PC-3 (cell line): ENCODE data around the gene NEAT1. TPM values are rescaled to one million over a fixed set of nuclear protein-coding genes. Genes with fewer than 3 reads are reported as not detected.

ENCODE experiments used
- ATAC-seq: fragments of 200-7000 bp; cut with Tn5 transposase; 2 replicates; pipeline ENCODE4 v1.9.1; 2020; ENCODE audit warnings: mild to moderate bottlenecking, moderate library complexity
- BruUV-seq: library from RNA; stranded (reverse); fragments of 400-500 nt; replicated peaks from 2 replicates; lab custom pipeline; 2021; lab: Mats Ljungman, UMichigan
- CTCF ChIA-PET: fragments of 300-600 bp; sonication (Branson Sonifier 250); formaldehyde crosslinking; loops from one replicate; lab custom pipeline; 2022; ENCODE audit warnings: antibody characterized with exemption; lab: Charles Lee
- POLR2A ChIA-PET: fragments of 300-600 bp; sonication (Branson Sonifier 250); formaldehyde crosslinking; loops from one replicate; lab custom pipeline; 2022; ENCODE audit warnings: antibody characterized with exemption; ENCODE audit not compliant: unreplicated experiment; lab: Charles Lee
- DNase-seq: peaks from one replicate; pipeline ENCODE4 v3.0.0-alpha.2; 2015
- H2AFZ ChIP-seq: fragments of 300-600 bp; sonication (generic); 2 replicates; pipeline ENCODE4 v1.6.0; 2016; ENCODE audit warnings: antibody characterized with exemption, low read length
- H3F3A ChIP-seq: fragments of 300-600 bp; sonication (generic); one replicate; pipeline ENCODE4 v1.6.0; 2017; ENCODE audit warnings: antibody characterized with exemption, low read length, control low read depth, mild to moderate bottlenecking; ENCODE audit not compliant: unreplicated experiment
- H3K27ac ChIP-seq: fragments of 300-600 bp; sonication (generic); 2 replicates; pipeline ENCODE4 v1.5.1; 2016; ENCODE audit warnings: mild to moderate bottlenecking, low read length
- H3K27me3 ChIP-seq: fragments of 300-600 bp; sonication (generic); 2 replicates; pipeline ENCODE4 v1.6.1; 2016; ENCODE audit warnings: low read length, mixed read lengths
- H3K36me3 ChIP-seq: fragments of 300-600 bp; sonication (generic); 2 replicates; pipeline ENCODE4 v1.6.1; 2016; ENCODE audit warnings: low read depth, mixed run types, low read length, mixed read lengths
- H3K4me1 ChIP-seq: fragments of 300-600 bp; sonication (generic); 2 replicates; pipeline ENCODE4 v1.5.1; 2016; ENCODE audit warnings: low read length; ENCODE audit not compliant: insufficient read depth
- H3K4me2 ChIP-seq: fragments of 300-600 bp; sonication (generic); 2 replicates; pipeline ENCODE4 v1.6.0; 2016; ENCODE audit warnings: low read length
- H3K4me3 ChIP-seq: fragments of 300-600 bp; sonication (generic); 2 replicates; pipeline ENCODE4 v1.5.1; 2016; ENCODE audit warnings: mild to moderate bottlenecking, low read length, mixed read lengths
- H3K79me2 ChIP-seq: fragments of 300-600 bp; sonication (generic); 2 replicates; pipeline ENCODE4 v1.6.1; 2017; ENCODE audit warnings: low read length, mixed read lengths
- H3K9ac ChIP-seq: fragments of 300-600 bp; sonication (generic); 2 replicates; pipeline ENCODE4 v1.6.0; 2016; ENCODE audit warnings: mild to moderate bottlenecking, low read length
- H3K9me2 ChIP-seq: fragments of 300-600 bp; sonication (generic); replicated peaks from 2 replicates; pipeline ENCODE4 v1.6.1; 2016; ENCODE audit warnings: mixed run types, low read length, mixed read lengths
- H3K9me3 ChIP-seq: fragments of 300-600 bp; sonication (generic); 2 replicates; pipeline ENCODE4 v1.6.1; 2016; ENCODE audit warnings: low read length, mixed read lengths
- H4K20me1 ChIP-seq: fragments of 300-600 bp; sonication (generic); 2 replicates; pipeline ENCODE4 v1.6.1; 2016; ENCODE audit warnings: low read length, mixed read lengths
- EZH2 ChIP-seq: fragments of 300-600 bp; sonication (generic); IDR thresholded peaks from one replicate; pipeline ENCODE4 v1.6.1; 2017; ENCODE audit warnings: antibody characterized with exemption, mild to moderate bottlenecking, low read length; ENCODE audit not compliant: unreplicated experiment
- EZH2phosphoT487 ChIP-seq: fragments of 300-600 bp; sonication (generic); IDR thresholded peaks from 2 replicates; pipeline ENCODE4 v1.6.1; 2018; ENCODE audit warnings: mild to moderate bottlenecking, antibody characterized with exemption, low read length, borderline replicate concordance
- intact Hi-C: fragments of 100-400 bp; cut with micrococcal nuclease; formaldehyde crosslinking; loops from 2 replicates; pipeline ENCODE4 v1.9.0; 2023
- total RNA-seq: library from RNA; depleted of rRNA; stranded (reverse); fragments of >200 nt; gene quantifications from 2 replicates; pipeline ENCODE4 v1.2.3, GENCODE V29; 2014
- TF ChIP-seq, protein P1 (sequence below): fragments of 300-600 bp; sonication (generic); conservative IDR thresholded peaks from 2 replicates; pipeline ENCODE4 v1.5.1; 2017; ENCODE audit warnings: antibody characterized with exemption, low read depth, mild to moderate bottlenecking, low read length

Gene NEAT1
- total RNA-seq, 1 experiment from 2014 or later: 47.9 TPM

DNA sequence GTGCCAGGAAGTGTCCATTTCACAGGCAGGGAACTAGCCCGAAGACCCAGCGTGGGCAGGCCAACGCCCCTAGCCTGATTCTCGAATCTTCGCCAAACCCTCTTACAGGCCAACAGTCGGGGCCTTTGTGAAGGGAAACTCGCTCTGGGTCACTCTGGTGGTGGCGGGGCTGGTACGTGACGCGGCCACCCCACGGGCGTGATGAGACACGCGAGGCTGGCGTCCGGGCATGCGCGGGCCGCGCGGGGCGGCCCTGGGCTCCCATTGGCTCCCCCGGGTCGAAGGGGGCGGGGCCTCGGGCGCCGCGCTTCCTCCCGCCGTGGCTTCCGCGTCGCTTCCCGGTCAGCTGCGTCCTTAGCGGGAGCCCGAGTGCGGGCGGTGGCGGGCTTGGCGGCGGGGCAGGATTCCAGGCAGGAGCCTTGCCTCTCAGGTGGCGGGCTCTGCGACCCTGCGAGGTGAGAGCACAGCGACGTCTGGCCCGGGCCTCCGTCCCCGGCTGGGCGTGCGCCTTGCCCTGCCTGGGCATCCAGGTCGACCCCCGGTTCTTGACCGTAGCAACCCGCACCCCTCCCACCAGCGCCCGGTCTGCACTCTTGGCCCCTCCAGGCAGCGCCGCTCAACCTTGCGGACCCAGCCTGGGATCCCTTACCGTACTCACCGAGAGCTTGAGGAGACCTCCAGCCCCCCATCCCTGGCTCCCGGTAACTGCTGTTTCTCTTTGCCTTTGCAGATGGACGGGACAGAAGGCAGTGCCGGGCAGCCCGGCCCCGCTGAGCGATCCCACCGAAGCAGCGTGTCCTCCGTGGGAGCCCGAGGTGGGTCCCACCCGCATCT lies 36.1 kb upstream of the NEAT1 start, which contains the start of gene FRMD8:
TSS of gene FRMD8 (plus strand) at position 331 of the 834 bp plus-strand sequence. CDS start at position 731, 400 bp downstream.
- CTCF ChIA-PET: interaction anchor here (0.6 kb wide), 1 partner anchor 1733 kb away, joined by 4 read pairs; the partner anchor contains the start of gene KDM2A
- TF ChIP-seq EZH2: no peak
- TF ChIP-seq, protein P1, sequence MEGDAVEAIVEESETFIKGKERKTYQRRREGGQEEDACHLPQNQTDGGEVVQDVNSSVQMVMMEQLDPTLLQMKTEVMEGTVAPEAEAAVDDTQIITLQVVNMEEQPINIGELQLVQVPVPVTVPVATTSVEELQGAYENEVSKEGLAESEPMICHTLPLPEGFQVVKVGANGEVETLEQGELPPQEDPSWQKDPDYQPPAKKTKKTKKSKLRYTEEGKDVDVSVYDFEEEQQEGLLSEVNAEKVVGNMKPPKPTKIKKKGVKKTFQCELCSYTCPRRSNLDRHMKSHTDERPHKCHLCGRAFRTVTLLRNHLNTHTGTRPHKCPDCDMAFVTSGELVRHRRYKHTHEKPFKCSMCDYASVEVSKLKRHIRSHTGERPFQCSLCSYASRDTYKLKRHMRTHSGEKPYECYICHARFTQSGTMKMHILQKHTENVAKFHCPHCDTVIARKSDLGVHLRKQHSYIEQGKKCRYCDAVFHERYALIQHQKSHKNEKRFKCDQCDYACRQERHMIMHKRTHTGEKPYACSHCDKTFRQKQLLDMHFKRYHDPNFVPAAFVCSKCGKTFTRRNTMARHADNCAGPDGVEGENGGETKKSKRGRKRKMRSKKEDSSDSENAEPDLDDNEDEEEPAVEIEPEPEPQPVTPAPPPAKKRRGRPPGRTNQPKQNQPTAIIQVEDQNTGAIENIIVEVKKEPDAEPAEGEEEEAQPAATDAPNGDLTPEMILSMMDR: no peak
- TF ChIP-seq EZH2phosphoT487: no peak
- H4K20me1 ChIP-seq: peaks cover 6% of the 10 kb centered on the region; the same call in 1 of the 2 replicates
- peaks cover 39% of the 10 kb centered on the region for H3K79me2 ChIP-seq
- peak within 1 kb of the TSS; percentile 80 for H2AFZ ChIP-seq
- H3K4me3 ChIP-seq: peak within 1 kb of the TSS; percentile 88
- no peaks in the 10 kb centered on the region for H3K9me3 ChIP-seq
- no peaks in the 10 kb centered on the region for H3K36me3 ChIP-seq
- ATAC-seq: peak; percentile 39
- no peaks in the 10 kb centered on the region for H3K27me3 ChIP-seq
- H3K9me2 ChIP-seq: no peaks in the 10 kb centered on the region
- peak within 1 kb of the TSS; percentile 98 for H3K27ac ChIP-seq
- H3K9ac ChIP-seq: peak within 1 kb of the TSS; percentile 97
- peak; percentile 90 for DNase-seq
- H3K4me2 ChIP-seq: peak within 1 kb of the TSS; percentile 99
- peaks cover 13% of the 10 kb centered on the region for H3F3A ChIP-seq
- H3K4me1 ChIP-seq: peaks cover 58% of the 10 kb centered on the region
- intact Hi-C loops: no loop called here
- BruUV-seq: TSS peak; percentile 53
- POLR2A ChIA-PET: interaction anchor here (0.6 kb wide), 2 partner anchors 16 to 91 kb away, joined by 6 read pairs; no protein-coding TSS in a partner anchor

DNA sequence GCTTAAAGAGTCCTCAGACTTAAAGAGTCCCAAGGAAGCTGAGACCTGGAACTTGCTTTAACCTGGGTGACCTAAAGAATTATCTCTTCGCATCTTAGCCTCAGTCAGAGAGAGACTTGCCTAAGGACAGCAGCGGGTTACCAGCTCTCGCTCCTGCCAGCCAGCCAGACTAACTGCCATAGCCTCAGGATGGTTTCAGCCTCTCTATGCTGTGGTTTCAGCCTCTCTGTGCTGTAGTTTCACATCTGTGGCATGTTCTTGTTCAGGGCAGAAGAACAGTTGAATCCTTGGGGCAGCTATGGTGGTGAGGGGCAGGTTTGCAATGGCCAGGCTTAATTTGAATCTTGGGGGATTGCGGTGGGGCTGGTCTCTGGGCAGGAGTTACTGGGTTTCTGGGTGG lies 33.9 kb upstream of the NEAT1 start:
- Histone ChIP-seq H3K27ac (no peak overlapping the region), H3K36me3 (no peaks in the 10 kb centered on the region), H3K27me3 (no peaks in the 10 kb centered on the region)

More for the DNA sequence above, 33.9 kb upstream of the NEAT1 start:
- Histone ChIP-seq H3K4me3 (no peak overlapping the region), H4K20me1 (peaks cover 6% of the 10 kb centered on the region; the same call in 1 of the 2 replicates), H3F3A (peaks cover 5% of the 10 kb centered on the region), H3K4me1 (peaks cover 38% of the 10 kb centered on the region), H2AFZ (no peak overlapping the region), H3K4me2 (peak overlapping the region; percentile 99), H3K9me3 (no peaks in the 10 kb centered on the region), H3K9ac (no peak overlapping the region), H3K9me2 (no peaks in the 10 kb centered on the region), H3K79me2 (peaks cover 46% of the 10 kb centered on the region)
- CTCF ChIA-PET: no interaction called here
- POLR2A ChIA-PET: no interaction called here
- BruUV-seq: no TSS peak
- TF ChIP-seq, protein P1: no peak
- TF ChIP-seq EZH2 (no peak), EZH2phosphoT487 (no peak)
- ATAC-seq (no peak), DNase-seq (no peak)
- intact Hi-C loops: no loop called here
